ENCODE data around the gene OPRD1.
"Not testable (repeated sequence)": the region's sequence is repeated elsewhere in the genome, so short reads cannot be mapped to it uniquely, and the experiment has no call there.

The OPRD1 gene

DNA sequence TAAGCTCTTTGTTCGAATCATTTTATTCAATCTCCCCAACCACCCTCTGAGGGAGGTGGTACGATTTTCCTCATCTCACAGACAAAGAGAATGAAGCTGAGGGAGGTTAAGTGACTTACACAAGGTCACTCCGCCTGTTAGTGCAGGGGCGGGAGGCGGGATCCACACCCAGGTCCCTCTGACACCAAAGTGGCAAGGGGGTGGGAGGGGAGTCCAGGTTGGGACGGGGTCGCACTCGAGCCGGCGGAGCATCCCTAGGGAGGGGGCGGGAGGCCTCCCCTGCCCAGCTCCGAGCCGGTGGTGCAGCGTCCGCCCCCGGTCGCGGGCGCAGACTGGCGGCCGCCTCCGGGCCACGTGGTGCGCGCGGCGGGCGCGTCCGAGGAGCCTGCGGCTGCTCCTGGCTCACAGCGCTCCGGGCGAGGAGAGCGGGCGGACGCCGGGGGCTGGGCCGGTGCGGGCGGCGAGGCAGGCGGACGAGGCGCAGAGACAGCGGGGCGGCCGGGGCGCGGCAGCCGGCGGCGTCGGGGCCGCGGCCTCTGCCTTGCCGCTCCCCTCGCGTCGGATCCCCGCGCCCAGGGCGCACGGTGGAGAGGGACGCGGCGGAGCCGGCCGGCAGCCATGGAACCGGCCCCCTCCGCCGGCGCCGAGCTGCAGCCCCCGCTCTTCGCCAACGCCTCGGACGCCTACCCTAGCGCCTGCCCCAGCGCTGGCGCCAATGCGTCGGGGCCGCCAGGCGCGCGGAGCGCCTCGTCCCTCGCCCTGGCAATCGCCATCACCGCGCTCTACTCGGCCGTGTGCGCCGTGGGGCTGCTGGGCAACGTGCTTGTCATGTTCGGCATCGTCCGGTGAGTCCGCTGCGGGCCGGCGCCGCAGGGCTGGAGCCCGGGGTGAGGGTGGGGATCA, at the start of gene OPRD1:
OPRD1 (plus strand) TSS at position 405 of the 903 bp plus-strand sequence; CDS start at position 619, 214 bp downstream.
- no peak for DNase-seq

DNA sequence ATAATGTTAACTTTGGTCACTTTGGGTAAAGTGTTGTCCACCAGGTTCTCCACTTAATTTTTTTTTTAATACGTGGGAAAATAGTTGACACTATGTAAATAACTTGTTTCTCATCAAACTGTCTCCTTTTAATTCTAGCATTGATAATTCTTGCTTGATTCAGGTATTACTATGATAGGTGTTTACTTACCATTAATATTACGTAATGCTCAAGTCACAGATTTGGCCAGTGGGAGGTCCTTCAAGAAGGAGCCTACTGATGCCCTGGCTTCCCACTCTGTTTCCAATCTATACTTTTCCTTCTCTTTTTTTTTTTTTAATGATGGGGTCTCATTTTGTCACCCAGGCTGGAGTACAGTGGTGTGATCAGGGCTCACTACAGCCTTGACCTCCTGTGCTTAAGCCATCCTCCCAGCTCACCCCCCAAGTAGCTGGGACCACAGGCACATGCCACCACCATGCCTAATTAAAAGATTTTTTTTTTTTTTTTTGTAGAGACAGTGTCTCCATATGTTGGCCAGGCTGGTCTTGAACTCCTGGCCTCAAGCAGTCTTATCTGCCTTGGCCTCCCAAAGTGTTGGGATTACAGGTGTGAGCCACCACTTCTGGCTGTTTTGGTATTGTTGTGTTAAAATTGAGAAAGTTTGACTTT, 45.3 kb upstream of the OPRD1 start:
- no peak for DNase-seq

GRCh38 chr1:28770601-28771165, 41.3 kb upstream of the OPRD1 start:
- no peak for DNase-seq

DNA sequence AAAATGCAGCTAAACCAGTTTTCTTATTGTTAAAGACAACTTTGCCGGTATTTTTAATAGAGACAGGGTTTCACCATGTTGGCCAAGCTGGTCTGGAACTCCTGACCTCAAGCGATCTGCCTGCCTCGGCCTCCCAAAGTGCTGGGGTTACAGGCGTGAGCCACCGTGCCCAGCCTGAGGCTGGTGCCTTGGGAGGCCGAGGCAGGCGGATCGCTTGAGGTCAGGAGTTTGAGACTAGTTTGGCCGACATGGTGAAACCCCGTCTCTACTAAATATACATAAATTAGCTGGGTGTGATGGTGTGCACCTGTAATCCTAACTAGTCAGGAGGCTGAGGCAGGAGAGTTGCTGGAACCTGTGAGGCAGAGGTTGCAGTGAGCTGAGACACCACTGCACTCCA, 40.0 kb upstream of the OPRD1 start:
- not testable (repeated sequence) for DNase-seq

- DNase-seq, result no peak
Measured at GRCh38 chr1:28773105-28773504, 38.9 kb upstream of the OPRD1 start.

- DNase-seq, result no peak
Measured at GRCh38 chr1:28775121-28775942, 36.6 kb upstream of the OPRD1 start.

- DNase-seq, result no peak
Measured at GRCh38 chr1:28776341-28776740, 35.6 kb upstream of the OPRD1 start.

- no peak for DNase-seq
Measured at GRCh38 chr1:28778021-28778420, 33.9 kb upstream of the OPRD1 start.

DNA sequence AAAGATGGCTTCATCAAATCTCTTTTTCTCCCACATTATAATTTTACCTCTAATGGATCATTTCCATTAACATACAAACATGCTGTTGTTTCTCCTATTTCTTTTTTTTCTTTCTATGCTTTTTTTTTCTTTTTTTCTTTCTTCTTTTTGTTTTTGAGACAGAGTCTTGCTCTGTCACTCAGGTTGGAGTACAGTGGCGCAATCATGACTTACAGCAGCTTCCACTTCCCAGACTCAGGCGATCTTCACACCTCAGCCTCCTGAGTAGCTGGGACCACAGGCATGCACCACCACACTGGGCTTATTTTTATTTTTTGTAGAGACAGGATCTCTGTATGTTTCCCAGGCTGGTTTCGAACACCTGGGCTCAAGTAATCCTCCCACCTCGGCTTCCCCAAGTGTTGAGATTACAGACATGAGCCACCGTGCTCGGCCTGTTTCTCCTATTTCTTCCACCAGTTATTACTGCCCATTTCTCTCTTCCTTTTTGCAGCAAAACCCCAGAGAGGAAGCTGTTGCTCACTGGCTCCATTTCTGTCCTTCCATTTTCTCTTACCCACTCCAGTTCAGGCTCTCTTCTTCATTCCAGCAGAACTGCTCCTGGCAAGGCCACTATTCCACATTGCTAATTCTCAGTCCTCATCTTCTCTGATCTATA, 32.1 kb upstream of the OPRD1 start:
- DNase-seq, result no peak

DNA sequence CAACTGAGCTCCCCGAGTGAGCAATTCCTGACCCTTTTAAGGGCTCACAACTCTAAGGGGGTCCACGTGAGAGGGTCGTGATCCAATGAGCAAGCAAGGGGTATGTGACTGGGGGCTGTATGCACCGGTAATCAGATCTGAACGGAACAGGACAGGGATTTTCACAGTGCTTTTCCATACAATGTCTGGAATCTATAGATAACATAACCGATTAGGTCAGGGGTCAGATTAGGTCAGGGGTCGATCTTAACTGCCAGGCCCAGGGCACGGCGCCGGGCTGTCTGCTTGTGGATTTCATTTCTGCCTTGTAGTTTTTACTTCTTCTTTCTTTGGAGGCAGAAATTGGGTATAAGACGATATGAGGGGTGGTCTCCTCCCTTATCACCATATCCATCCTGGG, 30.7 kb upstream of the OPRD1 start:
- no peak for DNase-seq

DNA sequence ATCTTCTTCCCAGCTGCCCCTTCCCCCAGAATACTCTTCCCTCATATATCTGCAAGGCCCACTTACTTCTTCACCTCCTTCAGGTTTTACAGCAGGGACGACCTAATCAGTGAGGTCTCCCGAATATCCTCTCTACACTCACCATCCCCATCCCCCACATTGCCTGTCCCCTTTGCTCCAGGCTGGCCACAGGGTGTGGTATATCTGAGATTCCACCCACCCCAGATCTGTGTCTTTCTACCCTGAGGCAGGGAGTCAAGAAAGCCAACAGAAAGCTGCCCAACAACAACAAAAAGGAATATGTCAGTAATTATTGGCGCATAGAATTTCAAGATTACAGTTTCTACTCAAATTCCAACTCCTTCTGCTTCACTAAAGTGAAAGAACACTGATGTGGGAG, 30.0 kb upstream of the OPRD1 start:
- DNase-seq, result no peak

GRCh38 chr1:28783363-28783762, 28.6 kb upstream of the OPRD1 start:
- no peak for DNase-seq

- DNase-seq, result no peak
Measured at GRCh38 chr1:28789412-28789811, 22.6 kb upstream of the OPRD1 start.

DNA sequence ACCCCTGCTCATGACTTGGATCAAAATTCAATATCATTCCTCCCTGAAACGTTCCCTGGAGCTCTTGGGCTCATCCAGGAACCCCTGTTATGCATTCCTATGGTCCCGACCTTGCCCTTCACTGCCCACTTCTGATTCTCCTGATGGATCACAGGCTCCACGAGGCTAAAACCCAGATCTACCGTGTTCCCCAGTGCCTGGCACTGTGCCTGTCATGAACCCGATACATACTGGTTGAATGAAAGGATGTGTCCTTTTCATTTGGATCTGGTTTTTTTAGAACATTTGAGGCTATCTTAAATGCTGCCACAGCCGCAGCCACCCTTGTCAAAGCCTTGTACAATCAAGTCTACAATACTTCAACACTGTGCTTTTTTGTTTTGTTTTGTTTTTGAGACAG, 22.2 kb upstream of the OPRD1 start:
- DNase-seq, result no peak

DNA sequence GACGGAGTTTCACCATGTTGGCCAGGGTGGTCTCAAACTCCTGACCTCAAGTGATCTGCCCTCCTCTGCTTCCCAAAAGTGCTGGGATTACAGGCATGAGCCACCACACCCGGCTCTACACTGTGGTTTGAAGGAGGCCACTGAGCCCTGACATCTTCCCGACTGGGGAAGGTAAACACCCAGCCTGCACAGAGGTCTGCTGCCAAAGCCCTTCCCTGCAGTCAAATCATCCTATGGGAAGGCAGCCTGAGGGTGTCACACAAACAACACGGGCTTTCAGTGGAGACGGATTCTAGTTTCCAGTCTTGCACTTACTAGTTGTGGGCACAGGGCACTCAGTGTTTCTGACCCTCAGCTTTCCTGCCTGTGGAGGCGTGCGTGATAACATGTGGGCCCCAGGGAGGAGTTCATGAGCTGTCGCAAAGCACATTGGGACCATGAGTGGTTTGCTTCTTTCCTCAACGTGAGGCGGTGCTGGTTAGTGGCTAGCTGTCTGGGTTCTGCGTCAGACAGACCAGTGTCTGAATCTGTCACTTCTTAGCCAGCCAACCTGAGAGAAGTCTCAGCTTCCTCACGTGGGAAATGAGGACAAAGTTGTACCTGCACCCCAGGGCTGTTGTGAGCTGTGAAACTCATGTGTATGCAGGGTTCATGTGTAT, 21.5 kb upstream of the OPRD1 start:
- no peak for DNase-seq

GRCh38 chr1:28791929-28792328, 20.0 kb upstream of the OPRD1 start:
- not testable (repeated sequence) for DNase-seq

DNA sequence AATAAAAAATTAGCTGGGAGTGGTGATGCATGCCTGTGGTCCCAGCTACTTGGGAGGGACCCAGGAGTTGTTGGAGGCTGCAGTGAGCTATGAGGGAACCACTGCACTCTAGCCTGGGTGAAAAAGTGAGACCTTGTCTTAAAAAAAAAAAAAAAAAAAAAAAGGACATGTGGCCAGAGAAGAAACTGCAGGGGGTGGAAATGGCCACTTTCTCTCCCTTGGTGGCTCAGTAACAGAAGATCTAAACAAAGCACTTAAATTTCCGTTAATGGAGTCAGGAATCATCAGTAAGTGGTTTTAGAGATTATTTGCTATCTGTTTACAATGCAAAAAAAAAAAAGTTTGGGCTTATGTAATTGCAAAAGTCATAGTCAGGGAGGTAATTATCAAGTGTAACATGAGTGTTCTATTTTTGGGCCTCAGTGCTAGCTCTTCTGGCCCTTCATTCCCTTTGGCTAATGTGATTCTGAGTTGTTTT, 19.3 kb upstream of the OPRD1 start:
- DNase-seq, result no peak

- not testable (repeated sequence) for DNase-seq
Measured at GRCh38 chr1:28794582-28794981, 17.4 kb upstream of the OPRD1 start.

GRCh38 chr1:28796352-28797211, 15.4 kb upstream of the OPRD1 start:
- DNase-seq, result no peak

DNA sequence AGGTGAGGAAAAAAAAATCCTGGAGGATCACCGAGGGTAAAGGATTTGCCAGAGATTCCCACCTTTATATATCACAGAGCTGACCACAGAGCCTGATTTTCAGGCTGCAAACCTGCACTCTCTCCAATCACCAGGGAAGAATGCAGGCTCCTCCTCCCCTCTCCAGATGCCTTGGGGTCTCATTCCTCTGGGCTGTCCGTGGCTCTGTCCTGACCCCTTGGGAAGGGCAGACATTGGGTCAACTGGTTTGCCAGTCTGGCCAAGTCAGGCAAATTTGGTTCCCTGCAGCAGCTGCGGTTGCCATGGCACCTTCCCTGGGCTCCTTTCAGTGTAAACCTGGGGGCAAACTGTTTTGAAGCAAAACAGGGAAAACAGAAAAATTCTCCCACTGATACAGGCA, 11.6 kb upstream of the OPRD1 start:
- no peak for DNase-seq

GRCh38 chr1:28801461-28801860, 10.5 kb upstream of the OPRD1 start:
- no peak for DNase-seq

Measured in NCI-H187 treated with DMSO at 0.1 percent for 48 hours (cell line).